H9 (cell line): ENCODE results near the gene KIAA0825. TPM values are rescaled to one million over a fixed set of nuclear protein-coding genes. Genes with fewer than 3 reads are reported as not detected.
A peak's percentile ranks its signal among the peaks of the same experiment; 100 is the strongest.

Source experiments
- DNase-seq: peaks from one replicate; pipeline ENCODE4 v3.0.0-alpha.2; 2017
- H2AFZ ChIP-seq: one replicate; pipeline ENCODE4 v1.6.1; 2013; ENCODE audit warnings: mild to moderate bottlenecking, low read length, control low read depth, moderate library complexity
- H2AK5ac ChIP-seq: 2 replicates; pipeline ENCODE4 v1.6.1; 2013; ENCODE audit warnings: low read length, control low read depth, mixed read lengths; ENCODE audit not compliant: insufficient read length
- H2BK120ac ChIP-seq: one replicate; pipeline ENCODE4 v1.6.1; 2013; ENCODE audit warnings: low read depth, mild to moderate bottlenecking, low read length, control low read depth, inconsistent platforms; ENCODE audit not compliant: poor library complexity, severe bottlenecking
- H2BK12ac ChIP-seq: 2 replicates; pipeline ENCODE4 v1.6.1; 2013; ENCODE audit warnings: low read length, control low read depth, mixed read lengths, low read depth; ENCODE audit not compliant: insufficient read length
- H2BK15ac ChIP-seq: 2 replicates; pipeline ENCODE4 v1.6.1; 2013; ENCODE audit warnings: low read depth, low read length, control low read depth
- H2BK20ac ChIP-seq: one replicate; pipeline ENCODE4 v1.6.1; 2013; ENCODE audit warnings: low read depth, mild to moderate bottlenecking, low read length, control low read depth, inconsistent platforms; ENCODE audit not compliant: poor library complexity, severe bottlenecking
- H2BK5ac ChIP-seq: 2 replicates; pipeline ENCODE4 v1.6.1; 2013; ENCODE audit warnings: low read length, control low read depth, mixed read lengths; ENCODE audit not compliant: insufficient read length
- H3K14ac ChIP-seq: 2 replicates; pipeline ENCODE4 v1.6.1; 2013; ENCODE audit warnings: low read length, control low read depth; ENCODE audit not compliant: insufficient read depth
- H3K18ac ChIP-seq: 2 replicates; pipeline ENCODE4 v1.6.1; 2013; ENCODE audit warnings: low read depth, mild to moderate bottlenecking, mixed read lengths, low read length, control low read depth; ENCODE audit not compliant: insufficient read length
- H3K23ac ChIP-seq: 2 replicates; pipeline ENCODE4 v1.6.1; 2013; ENCODE audit warnings: low read length, control low read depth, mixed read lengths, low read depth; ENCODE audit not compliant: insufficient read length
- H3K23me2 ChIP-seq: 2 replicates; pipeline ENCODE4 v1.6.1; 2013; ENCODE audit warnings: low read depth, mild to moderate bottlenecking, mixed read lengths, low read length, control low read depth; ENCODE audit not compliant: insufficient read length, poor library complexity, severe bottlenecking
- H3K27ac ChIP-seq: 2 replicates; pipeline ENCODE4 v1.5.1; 2013; ENCODE audit warnings: low read length, control low read depth, mixed read lengths, low read depth; ENCODE audit not compliant: insufficient read length
- H3K27me3 ChIP-seq: 2 replicates; pipeline ENCODE4 v1.6.1; 2013; ENCODE audit warnings: low read length, control low read depth, inconsistent platforms; ENCODE audit not compliant: insufficient read depth
- H3K4ac ChIP-seq: 2 replicates; pipeline ENCODE4 v1.6.1; 2013; ENCODE audit warnings: low read depth, mild to moderate bottlenecking, control low read depth, inconsistent platforms, low read length, moderate library complexity
- H3K4me1 ChIP-seq: 2 replicates; pipeline ENCODE4 v1.6.1; 2013; ENCODE audit warnings: low read length, control low read depth, inconsistent platforms; ENCODE audit not compliant: insufficient read depth
- H3K4me2 ChIP-seq: 2 replicates; pipeline ENCODE4 v1.6.1; 2013; ENCODE audit warnings: low read length, control low read depth, mixed read lengths; ENCODE audit not compliant: insufficient read length, insufficient read depth
- H3K56ac ChIP-seq: 2 replicates; pipeline ENCODE4 v1.6.1; 2013; ENCODE audit warnings: low read depth, mild to moderate bottlenecking, mixed read lengths, low read length, control low read depth; ENCODE audit not compliant: insufficient read length
- H3K79me1 ChIP-seq: 2 replicates; pipeline ENCODE4 v1.6.1; 2013; ENCODE audit warnings: low read depth, mild to moderate bottlenecking, moderate library complexity, low read length, control low read depth, inconsistent platforms; ENCODE audit not compliant: insufficient read depth, poor library complexity, severe bottlenecking
- H3K79me2 ChIP-seq: 2 replicates; pipeline ENCODE4 v1.6.1; 2013; ENCODE audit warnings: low read length, control low read depth, inconsistent platforms; ENCODE audit not compliant: insufficient read depth
- H3K9ac ChIP-seq: 2 replicates; pipeline ENCODE4 v1.6.1; 2013; ENCODE audit warnings: low read length, control low read depth, mixed read lengths; ENCODE audit not compliant: insufficient read length; ENCODE audit errors: extremely low read depth
- H3K9me3 ChIP-seq: one replicate; pipeline ENCODE4 v1.6.1; 2013; ENCODE audit warnings: low read depth, low read length, inconsistent platforms; ENCODE audit not compliant: control insufficient read depth
- H3T11ph ChIP-seq: one replicate; pipeline ENCODE4 v1.6.1; 2013; ENCODE audit warnings: mild to moderate bottlenecking, low read length, control low read depth, inconsistent platforms
- H4K20me1 ChIP-seq: one replicate; pipeline ENCODE4 v1.6.1; 2013; ENCODE audit not compliant: control insufficient read depth, insufficient read length, insufficient read depth
- H4K5ac ChIP-seq: 2 replicates; pipeline ENCODE4 v1.6.1; 2013; ENCODE audit warnings: low read depth, mild to moderate bottlenecking, mixed read lengths, low read length, control low read depth; ENCODE audit not compliant: insufficient read length
- H4K8ac ChIP-seq: replicated peaks from 2 replicates; pipeline ENCODE4 v1.6.1; 2013; ENCODE audit warnings: low read length, control low read depth, mixed read lengths, low read depth; ENCODE audit not compliant: insufficient read length
- H4K91ac ChIP-seq: 2 replicates; pipeline ENCODE4 v1.6.1; 2013; ENCODE audit warnings: low read depth, mild to moderate bottlenecking, moderate library complexity, mixed read lengths, low read length, control low read depth; ENCODE audit not compliant: insufficient read length
- H3K27ac Mint-ChIP-seq, 3 experiments: 2 replicates in 2 of 3; 3 replicates in 1 of 3; pipeline ENCODE4 v1.8.0; 2020 to 2021; ENCODE audit warnings: mixed read lengths in 3 of 3, mild to moderate bottlenecking in 1 of 3, moderate library complexity in 1 of 3
- H3K27me3 Mint-ChIP-seq: 2 replicates; pipeline ENCODE4 v1.8.0; 2021; ENCODE audit warnings: low read depth, mild to moderate bottlenecking, moderate library complexity, mixed read lengths
- H3K36me3 Mint-ChIP-seq, 3 experiments: 2 replicates in 2 of 3; 3 replicates in 1 of 3; pipeline ENCODE4 v1.8.0; 2020 to 2021; ENCODE audit warnings: low read depth in 3 of 3, mixed read lengths in 3 of 3; ENCODE audit not compliant: insufficient read depth in 1 of 3
- H3K4me1 Mint-ChIP-seq, 2 experiments: 2 replicates each; pipeline ENCODE4 v1.8.0; 2020; ENCODE audit warnings: mixed read lengths in 2 of 2
- H3K4me3 Mint-ChIP-seq, 2 experiments: 2 replicates in 1 of 2; 3 replicates in 1 of 2; pipeline ENCODE4 v1.8.0; 2020 to 2021; ENCODE audit warnings: mild to moderate bottlenecking in 2 of 2, mixed read lengths in 2 of 2, moderate library complexity in 1 of 2
- H3K9me3 Mint-ChIP-seq, 2 experiments: 2 replicates in 1 of 2; 3 replicates in 1 of 2; pipeline ENCODE4 v1.8.0; 2020; ENCODE audit warnings: mild to moderate bottlenecking in 2 of 2, mixed read lengths in 2 of 2, moderate library complexity in 1 of 2
- WGBS: extraction: QIAGEN DNeasy Blood & Tissue Kit; methylation state at CpG from one replicate; pipeline ENCODE4 v1.1.7; 2013; ENCODE audit warnings: missing lambda C conversion rate, low lambda C conversion rate, mixed read lengths; ENCODE audit not compliant: insufficient read length; ENCODE audit errors: extremely low coverage; 5-methylcytosine and 5-hydroxymethylcytosine counted together
- total RNA-seq: library from RNA; stranded (reverse); gene quantifications from 2 replicates; pipeline ENCODE4 v1.2.1, GENCODE V29; 2021
- TF ChIP-seq, protein P1 (sequence below): fragments of 200-600 bp; sonication (generic); conservative IDR thresholded peaks from 3 replicates; pipeline ENCODE4 v1.8.0; 2021; ENCODE audit warnings: antibody characterized with exemption, mild to moderate bottlenecking

The KIAA0825 gene
- total RNA-seq, 1 experiment from 2014 or later = 1.8 TPM

DNA sequence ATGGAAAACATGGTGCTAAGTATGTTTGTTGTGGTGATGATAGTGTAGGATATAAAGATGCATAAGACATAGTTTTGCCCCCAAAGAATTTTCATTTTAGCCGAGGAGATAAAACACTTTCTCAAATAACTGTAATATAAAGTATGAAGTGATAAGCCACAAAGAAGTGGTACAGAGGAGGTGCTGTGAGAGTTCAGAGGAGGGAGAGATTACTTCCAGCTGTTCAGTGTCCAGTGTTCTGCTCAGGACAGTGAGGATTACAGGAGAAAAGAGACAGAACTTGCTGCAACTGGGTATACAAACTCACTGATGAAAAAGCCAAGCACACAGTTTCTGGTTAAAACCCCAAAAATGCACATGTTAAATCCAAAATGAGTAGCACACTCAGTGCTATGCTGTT lies 309.3 kb downstream of the KIAA0825 start:
- Histone ChIP-seq H3K79me1 (peaks cover 3% of the 10 kb centered on the region), H2BK12ac (no peak overlapping the region), H3K14ac (no peak overlapping the region), H4K20me1 (no peaks in the 10 kb centered on the region), H3K79me2 (peaks cover 12% of the 10 kb centered on the region; the same call in 1 of the 2 replicates), H3K18ac (no peak overlapping the region), H3K23me2 (no peaks in the 10 kb centered on the region), H2AFZ (no peak overlapping the region), H3T11ph (no peak overlapping the region), H3K4me1 (no peaks in the 10 kb centered on the region), H3K56ac (no peak overlapping the region), H3K27me3 (no peaks in the 10 kb centered on the region), H3K23ac (no peak overlapping the region), H3K9me3 (no peaks in the 10 kb centered on the region), H2AK5ac (no peak overlapping the region), H4K8ac (no peak overlapping the region), H2BK20ac (no peak overlapping the region), H2BK15ac (no peak overlapping the region), H3K4me2 (no peak overlapping the region), H3K27ac (no peak overlapping the region), H4K91ac (no peak overlapping the region), H2BK5ac (no peak overlapping the region), H3K9ac (no peak overlapping the region), H4K5ac (no peak overlapping the region), H2BK120ac (no peak overlapping the region), H3K4ac (no peak overlapping the region)
- no peaks in the 10 kb centered on the region for H3K27me3 Mint-ChIP-seq
- DNase-seq = no peak
- TF ChIP-seq, protein P1, sequence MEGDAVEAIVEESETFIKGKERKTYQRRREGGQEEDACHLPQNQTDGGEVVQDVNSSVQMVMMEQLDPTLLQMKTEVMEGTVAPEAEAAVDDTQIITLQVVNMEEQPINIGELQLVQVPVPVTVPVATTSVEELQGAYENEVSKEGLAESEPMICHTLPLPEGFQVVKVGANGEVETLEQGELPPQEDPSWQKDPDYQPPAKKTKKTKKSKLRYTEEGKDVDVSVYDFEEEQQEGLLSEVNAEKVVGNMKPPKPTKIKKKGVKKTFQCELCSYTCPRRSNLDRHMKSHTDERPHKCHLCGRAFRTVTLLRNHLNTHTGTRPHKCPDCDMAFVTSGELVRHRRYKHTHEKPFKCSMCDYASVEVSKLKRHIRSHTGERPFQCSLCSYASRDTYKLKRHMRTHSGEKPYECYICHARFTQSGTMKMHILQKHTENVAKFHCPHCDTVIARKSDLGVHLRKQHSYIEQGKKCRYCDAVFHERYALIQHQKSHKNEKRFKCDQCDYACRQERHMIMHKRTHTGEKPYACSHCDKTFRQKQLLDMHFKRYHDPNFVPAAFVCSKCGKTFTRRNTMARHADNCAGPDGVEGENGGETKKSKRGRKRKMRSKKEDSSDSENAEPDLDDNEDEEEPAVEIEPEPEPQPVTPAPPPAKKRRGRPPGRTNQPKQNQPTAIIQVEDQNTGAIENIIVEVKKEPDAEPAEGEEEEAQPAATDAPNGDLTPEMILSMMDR = no peak
- peaks cover 0 to 9% (median 0%) of the 10 kb centered on the region in 3 experiments; a peak in 3 of 7 replicates for H3K36me3 Mint-ChIP-seq
- H3K9me3 Mint-ChIP-seq = no peaks in the 10 kb centered on the region
- peak overlapping the region in 1 of 3 experiments; percentile 47; a peak in 1 of 7 replicates for H3K27ac Mint-ChIP-seq
- no peak overlapping the region for H3K4me3 Mint-ChIP-seq
- H3K4me1 Mint-ChIP-seq = peaks cover 15 to 36% of the 10 kb centered on the region in 2 experiments
- no CpG with 5 or more reads among the region's 1 CpG for WGBS
